GM21515 (cell line): ENCODE data around the gene USP38.
A peak's percentile ranks its signal among the peaks of the same experiment; 100 is the strongest.
"Not testable (repeated sequence)": the region's sequence is repeated elsewhere in the genome, so short reads cannot be mapped to it uniquely, and the experiment has no call there.

Experiments
- ATAC-seq: cut with Tn5 transposase; IDR thresholded peaks from one replicate; pipeline ENCODE4 v1.9.1; 2021; ENCODE audit not compliant: unreplicated experiment

Gene USP38, protein sequence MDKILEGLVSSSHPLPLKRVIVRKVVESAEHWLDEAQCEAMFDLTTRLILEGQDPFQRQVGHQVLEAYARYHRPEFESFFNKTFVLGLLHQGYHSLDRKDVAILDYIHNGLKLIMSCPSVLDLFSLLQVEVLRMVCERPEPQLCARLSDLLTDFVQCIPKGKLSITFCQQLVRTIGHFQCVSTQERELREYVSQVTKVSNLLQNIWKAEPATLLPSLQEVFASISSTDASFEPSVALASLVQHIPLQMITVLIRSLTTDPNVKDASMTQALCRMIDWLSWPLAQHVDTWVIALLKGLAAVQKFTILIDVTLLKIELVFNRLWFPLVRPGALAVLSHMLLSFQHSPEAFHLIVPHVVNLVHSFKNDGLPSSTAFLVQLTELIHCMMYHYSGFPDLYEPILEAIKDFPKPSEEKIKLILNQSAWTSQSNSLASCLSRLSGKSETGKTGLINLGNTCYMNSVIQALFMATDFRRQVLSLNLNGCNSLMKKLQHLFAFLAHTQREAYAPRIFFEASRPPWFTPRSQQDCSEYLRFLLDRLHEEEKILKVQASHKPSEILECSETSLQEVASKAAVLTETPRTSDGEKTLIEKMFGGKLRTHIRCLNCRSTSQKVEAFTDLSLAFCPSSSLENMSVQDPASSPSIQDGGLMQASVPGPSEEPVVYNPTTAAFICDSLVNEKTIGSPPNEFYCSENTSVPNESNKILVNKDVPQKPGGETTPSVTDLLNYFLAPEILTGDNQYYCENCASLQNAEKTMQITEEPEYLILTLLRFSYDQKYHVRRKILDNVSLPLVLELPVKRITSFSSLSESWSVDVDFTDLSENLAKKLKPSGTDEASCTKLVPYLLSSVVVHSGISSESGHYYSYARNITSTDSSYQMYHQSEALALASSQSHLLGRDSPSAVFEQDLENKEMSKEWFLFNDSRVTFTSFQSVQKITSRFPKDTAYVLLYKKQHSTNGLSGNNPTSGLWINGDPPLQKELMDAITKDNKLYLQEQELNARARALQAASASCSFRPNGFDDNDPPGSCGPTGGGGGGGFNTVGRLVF

DNA sequence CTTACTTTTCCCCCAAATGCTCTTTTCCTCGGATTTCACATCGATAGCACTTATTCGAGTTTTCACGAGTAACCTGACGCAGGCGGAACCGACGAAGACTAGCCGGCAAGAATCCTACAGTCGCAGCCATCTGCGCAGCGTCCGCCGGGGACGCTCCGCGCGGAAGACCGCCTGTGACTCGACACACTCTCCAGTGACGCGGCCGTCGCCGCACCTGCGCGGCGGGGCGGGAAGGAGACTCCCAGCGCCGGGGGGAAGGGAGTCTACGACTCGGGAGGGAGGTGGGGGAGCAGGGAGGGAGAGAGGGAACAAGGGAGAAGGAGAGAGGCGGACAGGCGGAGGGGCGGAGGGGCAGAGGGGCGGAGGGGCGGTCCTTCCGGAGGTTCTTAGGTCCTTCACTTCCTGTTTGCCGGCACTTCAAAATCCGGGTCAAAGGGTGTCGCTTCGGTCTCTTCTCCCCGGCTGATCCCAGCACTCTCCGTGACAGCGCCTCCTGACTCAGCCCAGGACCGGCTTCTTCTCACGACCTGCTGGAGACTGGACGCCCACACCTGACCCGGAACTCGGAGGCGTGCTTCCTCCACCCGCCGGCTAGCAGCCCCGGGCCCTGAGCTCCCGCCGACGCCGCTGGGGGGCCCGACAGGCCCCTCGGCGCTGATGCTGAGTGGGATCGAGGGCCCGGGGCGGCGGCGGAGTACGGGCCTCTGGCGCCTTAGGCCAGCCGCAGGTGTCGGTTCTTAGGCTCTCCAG, at the start of gene USP38:
TSS of gene USP38 (plus strand) at position 415 of the 750 bp plus-strand sequence. CDS start 534 bp downstream, outside the sequence.
- ATAC-seq, result peak; percentile 74

DNA sequence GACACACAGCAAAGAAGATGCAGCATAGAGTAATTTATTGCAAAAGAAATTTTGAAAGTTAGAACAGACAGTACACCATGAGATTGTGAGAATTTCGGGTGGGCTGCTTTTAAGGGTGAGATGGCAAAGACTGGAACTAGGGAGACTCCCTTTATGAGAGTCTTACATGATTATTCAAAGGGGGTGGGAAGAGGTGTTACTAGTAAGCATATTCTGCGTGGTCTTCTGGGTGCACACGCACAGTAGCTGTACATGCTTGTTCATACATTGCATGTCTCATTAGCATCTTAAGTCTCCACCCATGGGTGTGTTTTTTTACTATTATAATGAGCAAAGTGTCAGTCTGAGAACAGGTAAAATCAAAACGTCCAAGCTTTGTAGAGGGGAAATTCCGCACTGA, 49.4 kb upstream of the USP38 start:
- no peak for ATAC-seq

DNA sequence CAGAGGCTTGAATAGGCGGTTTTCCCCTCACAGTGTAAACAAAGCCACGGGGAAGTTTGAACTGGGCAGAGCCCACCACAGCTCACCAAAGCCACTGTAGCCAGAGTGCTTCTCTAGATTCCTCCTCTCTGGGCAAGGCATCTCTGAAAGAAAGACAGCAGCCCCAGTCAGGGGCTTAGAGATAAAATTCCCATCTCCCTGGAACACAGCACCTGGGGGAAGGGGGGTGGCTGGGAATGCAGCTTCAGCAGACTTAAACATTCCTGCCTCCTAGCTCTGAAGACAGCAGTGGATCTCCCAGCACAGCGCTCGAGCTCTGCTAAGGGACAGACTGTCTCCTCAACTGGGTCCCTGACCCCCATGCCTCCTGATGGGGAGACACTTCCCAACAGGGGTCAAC, 44.0 kb upstream of the USP38 start:
- no peak for ATAC-seq

DNA sequence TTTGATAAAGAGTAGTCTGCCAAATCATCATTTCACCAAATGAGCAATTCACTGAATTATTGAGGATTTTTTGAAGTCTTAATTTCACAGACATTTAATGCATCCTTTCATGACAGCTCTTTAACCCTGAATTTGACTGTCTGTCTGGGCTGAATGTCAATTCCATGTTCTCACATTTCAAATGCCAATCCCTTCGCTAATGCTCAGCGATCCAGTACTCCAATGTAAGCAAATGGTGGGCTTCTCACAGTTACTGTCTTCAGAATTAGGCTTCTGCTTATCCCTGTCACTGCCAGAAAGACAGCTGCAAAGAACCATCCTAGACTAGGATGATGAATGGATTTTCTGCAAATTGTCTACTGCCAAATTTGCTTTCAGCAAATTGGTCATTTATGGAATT, 36.2 kb upstream of the USP38 start:
- ATAC-seq, result no peak

DNA sequence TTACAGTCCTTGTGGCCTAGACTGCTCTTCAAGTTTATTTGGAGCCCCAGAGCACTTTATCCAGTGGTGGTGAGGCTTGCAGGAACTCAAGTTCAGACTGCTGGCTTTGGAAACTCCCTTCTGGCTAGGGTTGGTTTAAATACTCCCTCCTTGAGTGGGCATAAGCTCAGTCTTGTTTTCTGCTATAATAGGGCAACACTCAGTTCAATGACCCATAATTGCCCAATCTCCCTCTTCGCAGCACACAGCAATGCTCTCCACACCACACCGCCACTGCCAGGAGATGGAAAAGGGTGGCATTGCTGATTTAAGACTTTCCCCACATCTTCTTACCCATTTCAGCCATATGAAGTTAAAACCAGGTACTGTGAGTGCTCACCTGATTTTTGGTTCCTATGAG, 27.9 kb upstream of the USP38 start:
- no peak for ATAC-seq

DNA sequence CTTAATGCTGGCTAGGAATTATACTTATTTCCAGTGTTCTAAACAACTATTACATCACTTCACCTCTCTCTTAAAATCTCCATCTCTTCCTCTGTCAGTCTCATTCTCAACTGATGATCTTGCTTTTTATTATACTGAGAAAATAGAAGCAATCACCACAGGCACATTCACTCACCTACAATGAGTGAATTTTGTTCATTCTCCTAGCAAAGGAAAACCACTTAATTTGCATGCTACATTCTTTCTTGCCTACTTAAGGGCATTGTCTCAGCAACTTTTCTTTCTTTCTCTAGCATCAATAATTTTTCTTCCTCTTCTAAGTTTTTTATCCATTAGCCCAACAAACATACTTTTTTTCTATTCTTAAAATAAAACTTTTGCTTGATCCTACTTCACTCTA, 21.1 kb upstream of the USP38 start:
- no peak for ATAC-seq

DNA sequence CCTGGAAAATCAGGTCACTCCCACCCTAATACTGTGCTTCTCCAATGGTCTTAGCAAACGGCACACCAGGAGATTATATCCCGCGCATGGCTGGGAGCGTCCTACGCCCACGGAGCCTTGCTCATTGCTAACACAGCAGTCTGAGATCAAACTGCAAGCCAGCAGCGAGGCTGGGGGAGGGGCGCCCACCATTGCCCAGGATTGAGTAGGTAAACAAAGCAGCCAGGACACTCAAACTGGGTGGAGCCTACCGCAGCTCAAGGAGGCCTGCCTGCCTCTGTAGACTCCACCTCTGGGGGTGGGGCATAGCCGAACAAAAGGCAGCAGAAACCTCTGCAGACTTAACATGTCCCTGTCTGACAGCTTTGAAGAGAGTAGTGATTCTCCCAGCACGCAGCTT, 18.0 kb upstream of the USP38 start:
- ATAC-seq, result not testable (repeated sequence)

DNA sequence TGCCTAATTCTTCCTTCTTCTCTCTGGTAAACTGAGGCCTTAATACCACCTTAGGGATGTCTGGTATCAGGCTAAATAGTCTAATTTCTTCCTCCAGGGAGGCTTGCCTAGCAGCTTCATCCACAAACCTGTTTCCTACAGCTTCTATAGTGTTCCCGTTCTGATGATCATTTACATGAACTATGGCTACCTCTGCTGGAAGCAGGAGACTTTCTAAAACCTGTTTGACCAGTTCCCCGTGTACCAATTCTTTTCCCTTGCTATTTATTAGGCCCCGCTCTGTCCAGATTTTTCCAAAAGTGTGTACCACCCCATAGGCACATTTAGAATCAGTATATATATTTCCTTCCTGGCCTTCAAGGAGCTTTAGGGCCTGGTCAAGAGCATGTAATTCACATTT, 5.8 kb upstream of the USP38 start:
- ATAC-seq, result no peak

DNA sequence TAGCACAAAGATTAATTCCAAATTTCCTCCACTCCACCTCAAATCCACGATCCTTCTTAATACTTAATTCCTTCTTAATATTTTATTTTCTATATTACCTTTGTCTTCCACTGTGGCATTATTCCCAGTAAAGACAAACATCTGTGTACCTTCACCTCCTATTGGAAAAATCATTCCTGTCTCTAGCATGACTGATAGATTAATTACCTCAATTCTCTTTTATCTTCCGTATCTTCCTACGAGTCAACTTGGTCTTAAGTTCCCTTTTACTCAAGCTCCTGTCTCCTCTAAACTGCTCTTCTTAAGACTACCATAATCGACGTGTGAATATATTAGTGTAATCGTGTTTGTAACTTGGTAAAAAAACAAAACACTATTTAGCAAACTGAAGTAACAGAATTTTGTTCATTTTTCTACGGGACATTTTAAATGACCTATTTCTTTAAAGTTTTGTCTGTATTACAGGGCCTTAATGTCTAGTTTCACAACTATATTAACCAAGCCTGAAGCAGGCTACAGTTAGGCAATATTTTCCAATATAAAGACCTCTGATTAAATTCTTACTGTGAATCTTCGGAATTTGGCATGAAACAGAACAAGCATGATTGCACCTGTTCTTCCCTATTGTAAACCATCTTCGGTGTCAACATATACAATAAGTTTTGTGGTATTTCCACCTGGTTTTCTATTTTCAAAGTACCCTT, 1.1 kb upstream of the USP38 start:
- ATAC-seq, result no peak

DNA sequence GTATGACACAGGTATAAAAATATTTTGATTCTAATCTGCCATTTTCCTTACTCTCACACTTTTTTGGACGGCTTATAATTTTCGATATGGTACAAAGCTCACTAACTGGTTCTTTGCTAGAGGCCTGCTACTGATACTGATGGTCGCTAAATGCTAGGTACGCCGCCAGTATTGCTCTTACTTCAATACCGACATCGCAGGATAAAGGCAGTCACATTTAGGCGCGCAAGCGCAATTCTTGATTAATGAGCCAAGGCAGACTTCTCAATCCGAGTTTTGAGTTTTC, 557 bp upstream of the USP38 start:
- ATAC-seq, result peak; percentile 29

DNA sequence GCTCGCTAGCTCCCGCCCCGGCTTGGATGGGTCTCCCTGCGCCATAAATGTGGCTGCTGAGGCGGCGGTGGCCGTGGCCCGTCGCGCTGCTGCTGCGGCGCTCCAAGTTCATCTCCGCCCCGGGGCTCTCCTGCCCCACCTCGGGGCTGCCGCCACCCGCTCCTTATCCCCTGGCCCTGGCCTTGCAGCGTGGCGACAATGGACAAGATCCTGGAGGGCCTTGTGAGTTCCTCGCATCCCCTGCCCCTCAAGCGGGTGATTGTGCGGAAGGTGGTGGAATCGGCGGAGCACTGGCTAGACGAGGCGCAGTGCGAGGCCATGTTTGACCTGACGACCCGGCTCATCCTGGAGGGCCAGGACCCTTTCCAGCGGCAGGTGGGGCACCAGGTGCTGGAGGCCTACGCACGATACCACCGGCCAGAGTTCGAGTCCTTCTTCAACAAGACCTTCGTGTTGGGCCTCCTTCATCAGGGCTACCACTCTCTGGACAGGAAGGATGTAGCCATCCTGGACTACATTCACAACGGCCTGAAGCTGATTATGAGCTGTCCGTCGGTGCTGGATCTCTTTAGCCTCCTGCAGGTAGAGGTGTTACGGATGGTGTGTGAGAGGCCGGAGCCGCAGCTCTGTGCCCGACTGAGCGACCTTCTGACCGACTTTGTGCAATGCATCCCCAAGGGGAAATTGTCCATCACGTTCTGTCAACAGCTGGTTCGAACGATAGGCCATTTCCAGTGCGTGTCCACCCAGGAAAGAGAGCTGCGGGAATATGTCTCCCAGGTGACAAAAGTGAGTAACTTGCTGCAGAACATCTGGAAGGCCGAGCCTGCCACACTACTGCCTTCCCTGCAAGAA, 763 bp downstream of the USP38 start:
- peak; percentile 23 for ATAC-seq

DNA sequence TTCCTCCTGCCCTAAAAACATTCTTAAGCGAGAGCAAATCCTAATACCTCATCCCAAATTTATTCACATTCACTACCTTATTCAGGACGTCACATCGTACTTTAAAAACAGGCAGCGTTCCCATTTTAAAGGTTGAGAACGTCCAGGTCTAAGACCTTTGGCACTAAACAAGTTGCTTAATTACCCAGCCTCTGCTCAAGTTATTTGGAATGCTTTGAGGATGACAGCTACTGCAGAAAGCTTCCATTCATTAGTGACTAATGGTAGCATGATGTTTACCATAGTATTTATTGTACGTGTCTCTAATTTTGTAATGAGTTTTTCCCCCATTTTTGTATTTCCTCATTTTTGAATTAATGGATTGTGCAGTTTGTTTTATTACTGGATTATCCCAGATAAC, 1.5 kb downstream of the USP38 start:
- ATAC-seq, result no peak

DNA sequence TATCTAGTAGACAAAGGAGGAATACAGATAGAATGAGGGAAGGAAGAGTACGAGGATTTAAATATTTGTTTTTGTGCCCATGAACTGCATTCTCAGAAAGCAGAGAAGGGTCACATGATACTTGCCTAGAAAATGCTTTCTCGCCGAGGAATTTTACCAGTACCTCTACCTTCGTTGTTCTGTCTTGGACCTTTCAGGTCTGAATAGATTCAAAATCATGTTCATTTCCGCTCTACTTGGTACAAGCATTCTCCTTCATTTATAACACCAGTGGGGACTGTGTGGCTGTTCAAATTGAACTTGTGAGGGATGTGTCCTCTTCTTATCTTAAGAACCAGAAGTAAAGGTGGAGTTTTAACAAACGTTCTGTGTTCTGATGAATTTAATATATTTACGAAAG, 1.9 kb downstream of the USP38 start:
- no peak for ATAC-seq

DNA sequence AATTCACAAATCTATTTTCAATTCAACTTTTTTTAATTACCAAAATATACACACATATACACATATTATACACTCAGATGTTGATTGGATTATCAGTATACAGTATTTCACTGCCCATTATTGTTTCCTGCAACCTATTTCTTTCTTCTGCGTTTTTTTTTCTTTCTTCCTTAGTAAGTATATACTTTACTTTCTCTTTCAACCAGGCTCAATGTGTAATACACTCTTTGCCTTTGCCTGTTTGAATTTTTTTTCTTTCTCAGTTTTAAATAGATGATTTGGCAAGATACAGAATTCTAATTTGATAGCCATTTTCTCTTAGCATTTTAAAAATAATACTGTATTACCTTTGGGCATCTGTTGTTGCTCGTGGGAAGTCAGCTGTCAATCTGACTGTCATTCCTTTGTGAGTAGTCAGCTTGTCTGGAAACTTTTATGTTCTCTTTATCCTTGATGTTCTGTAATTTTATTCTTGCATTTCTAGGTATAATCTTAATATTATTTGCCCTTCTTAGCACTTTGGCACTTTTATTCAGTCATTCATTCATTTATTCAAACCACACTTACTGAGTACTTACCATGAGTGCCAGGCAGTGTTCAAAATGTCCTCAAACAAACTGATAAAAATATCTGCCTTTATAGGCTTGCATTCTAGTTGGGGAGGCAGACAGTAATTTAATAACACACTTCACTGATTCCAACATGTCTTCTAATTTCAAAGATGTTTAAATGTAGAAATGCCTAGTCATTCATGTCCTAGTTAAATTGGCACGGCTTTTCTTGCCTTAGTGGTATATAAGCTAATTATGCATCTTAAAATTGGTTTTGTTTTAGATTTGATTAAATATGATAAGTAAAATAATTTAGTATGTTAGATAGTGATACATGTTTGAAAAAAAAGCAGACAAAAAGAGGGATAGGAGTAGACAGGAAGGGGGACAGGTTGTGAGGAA, 3.7 kb downstream of the USP38 start:
- no peak for ATAC-seq

DNA sequence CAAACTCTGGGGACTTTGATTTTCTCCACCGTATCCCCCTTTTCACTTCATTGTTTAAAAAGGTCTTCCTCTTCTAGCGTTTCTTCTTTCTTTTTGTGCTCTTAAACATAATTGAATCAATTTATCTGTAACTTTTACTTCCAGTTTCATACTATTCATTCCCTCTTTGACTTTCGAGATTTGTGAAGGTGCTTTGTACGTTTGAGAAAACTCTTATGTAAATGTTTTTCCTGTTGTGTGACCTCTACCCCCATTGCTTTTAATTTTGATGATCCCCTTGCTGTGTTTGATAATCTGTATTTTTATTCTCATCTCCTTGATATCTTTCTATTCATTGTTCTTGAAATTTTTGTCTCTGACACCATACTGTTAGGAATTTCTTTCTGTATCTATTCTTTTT, 4.8 kb downstream of the USP38 start:
- ATAC-seq, result no peak

DNA sequence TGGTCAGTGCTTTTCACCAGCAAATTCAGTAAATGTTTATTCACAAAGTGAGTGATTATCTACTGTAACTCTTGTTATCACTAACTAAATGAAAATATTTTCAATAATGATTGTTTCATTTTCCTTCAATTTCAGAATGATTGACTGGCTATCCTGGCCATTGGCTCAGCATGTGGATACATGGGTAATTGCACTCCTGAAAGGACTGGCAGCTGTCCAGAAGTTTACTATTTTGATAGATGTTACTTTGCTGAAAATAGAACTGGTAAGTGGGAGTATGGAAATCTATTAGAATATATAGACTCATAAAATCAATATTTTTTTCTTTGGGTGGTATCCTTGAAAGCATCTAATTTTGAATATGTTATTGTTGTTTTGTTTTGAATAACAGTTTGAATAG, 10.9 kb downstream of the USP38 start:
- ATAC-seq, result no peak

DNA sequence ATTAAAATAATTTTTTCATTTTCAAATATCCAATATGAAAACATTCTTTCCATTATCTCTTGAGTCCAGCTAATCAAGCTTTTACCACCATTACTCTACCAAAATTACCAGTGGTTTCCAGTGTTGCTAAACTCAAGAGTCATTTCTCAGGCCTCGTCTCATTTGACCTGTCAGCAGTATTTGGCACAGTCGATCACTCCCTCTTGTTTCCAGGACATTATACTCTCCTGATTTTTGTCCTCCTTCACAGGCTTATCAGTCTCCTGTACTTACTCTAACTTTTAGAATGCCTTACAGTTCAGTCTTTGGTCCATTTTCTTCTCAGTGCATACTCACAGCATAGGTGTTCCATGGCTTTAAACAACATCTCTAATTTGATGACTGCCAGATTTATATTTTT, 11.6 kb downstream of the USP38 start:
- no peak for ATAC-seq

DNA sequence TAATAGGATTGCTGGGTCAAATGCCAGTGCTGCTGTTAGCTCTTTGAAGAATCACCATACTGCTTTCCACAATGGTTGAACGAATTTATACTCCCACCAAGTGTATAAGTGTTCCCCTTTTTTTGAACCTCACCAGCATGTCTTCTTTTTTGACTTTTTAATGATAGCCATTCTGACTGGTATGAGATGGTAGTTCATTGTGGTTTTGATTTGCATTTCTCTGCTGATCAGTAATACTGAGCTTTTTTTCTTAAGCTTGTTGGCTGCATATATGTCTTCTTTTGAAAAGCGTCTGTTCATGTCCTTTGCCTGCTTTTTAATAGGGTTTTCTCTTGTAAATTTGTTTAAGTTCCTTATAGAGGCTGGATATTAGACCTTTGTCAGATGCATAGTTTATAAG, 14.8 kb downstream of the USP38 start:
- ATAC-seq, result no peak

DNA sequence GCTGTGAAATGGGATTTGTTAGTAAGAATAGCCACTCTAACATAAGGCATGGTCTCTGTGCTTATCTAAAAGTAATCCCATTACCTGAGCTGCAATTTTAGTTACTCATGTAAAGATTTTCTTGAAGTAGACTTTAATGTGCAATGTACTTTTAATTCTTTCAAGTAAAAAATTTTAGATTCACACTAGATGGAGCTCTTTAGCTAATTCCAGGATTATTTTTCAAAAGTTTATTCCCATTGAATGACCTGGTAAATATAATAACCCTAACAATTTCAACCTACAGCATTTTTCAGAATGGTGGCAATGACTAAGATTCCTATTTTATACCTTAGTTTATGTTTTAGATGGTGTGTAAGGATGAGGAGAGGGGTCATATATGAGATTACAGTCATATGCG, 18.1 kb downstream of the USP38 start:
- ATAC-seq, result no peak
